OCI-LY1 (cell line): Measurements from ENCODE around the gene STAC3.

ENCODE experiments used
- EZH2 ChIP-seq: fragments of 200-600 bp; sonication (generic), shearing (Covaris generic); IDR thresholded peaks from 2 replicates; pipeline ENCODE4 v1.8.0; 2017; ENCODE audit warnings: borderline replicate concordance, mixed run types, mild to moderate bottlenecking, antibody characterized with exemption, low read length, moderate library complexity, mixed read lengths
- TF ChIP-seq, protein P1 (sequence below): fragments of 200-600 bp; sonication (generic), shearing (Covaris generic); IDR thresholded peaks from 2 replicates; pipeline ENCODE4 v1.5.1; 2017; ENCODE audit warnings: mild to moderate bottlenecking, antibody characterized with exemption, low read length, moderate library complexity, mixed read lengths

DNA sequence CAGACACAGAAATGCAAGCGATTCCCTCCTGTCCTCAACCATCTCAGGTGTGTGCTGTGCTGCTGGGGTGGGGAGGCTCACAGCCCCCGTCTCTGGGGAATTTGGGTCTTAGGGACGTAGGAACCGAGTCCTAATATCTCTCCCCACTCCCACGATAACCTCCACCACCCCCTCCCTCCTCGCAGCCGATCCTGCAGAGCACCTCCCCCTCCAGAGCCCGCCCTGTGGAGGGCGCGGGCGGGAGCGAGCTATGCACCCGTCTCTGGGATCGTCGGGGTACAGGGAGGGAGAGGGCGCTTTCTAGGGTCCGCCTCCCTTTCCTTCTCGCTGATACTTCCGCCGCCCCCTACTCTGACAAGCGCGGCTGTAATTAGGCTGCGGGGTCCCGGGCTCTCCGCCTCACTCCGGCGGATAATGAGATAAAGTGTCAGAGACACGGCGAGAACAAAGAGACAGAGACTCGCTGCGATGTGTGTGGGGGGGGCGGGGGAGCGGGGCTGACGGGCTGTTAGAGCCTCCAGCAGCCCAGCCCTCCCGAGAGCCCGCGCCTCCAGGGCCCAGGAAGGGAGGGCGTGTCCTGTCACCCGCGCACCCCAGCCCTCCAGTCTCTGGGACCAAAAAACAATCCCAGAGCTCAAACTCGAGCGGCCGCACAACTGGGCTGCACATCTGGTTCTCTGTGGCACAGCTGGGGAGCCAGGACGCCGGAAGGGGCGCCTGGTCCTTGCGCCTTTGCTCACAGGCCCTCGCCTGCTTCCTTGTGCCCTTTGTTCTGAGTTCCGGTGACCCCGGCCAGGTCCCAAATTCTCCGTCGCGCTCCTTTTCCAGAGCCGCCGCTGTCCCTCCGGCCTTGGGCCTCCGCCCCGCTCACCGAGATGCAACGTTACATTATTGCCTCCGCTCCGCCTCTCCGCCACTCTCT, 12.8 kb downstream of the STAC3 start:
- TF ChIP-seq, protein P1, sequence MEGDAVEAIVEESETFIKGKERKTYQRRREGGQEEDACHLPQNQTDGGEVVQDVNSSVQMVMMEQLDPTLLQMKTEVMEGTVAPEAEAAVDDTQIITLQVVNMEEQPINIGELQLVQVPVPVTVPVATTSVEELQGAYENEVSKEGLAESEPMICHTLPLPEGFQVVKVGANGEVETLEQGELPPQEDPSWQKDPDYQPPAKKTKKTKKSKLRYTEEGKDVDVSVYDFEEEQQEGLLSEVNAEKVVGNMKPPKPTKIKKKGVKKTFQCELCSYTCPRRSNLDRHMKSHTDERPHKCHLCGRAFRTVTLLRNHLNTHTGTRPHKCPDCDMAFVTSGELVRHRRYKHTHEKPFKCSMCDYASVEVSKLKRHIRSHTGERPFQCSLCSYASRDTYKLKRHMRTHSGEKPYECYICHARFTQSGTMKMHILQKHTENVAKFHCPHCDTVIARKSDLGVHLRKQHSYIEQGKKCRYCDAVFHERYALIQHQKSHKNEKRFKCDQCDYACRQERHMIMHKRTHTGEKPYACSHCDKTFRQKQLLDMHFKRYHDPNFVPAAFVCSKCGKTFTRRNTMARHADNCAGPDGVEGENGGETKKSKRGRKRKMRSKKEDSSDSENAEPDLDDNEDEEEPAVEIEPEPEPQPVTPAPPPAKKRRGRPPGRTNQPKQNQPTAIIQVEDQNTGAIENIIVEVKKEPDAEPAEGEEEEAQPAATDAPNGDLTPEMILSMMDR = no peak
- no peak for TF ChIP-seq EZH2
